Osteoblast (primary cell): Measurements from ENCODE around the gene ADGRG6. TPM values are rescaled to one million over a fixed set of nuclear protein-coding genes. Genes with fewer than 3 reads are reported as not detected.
A peak's percentile ranks its signal among the peaks of the same experiment; 100 is the strongest.

Experiments used
- DNase-seq: peaks from one replicate; pipeline ENCODE4 v3.0.0; 2011; ENCODE audit warnings: low spot score, mixed read lengths; ENCODE audit not compliant: insufficient read length; ENCODE audit errors: missing footprints
- H2AFZ ChIP-seq: 2 replicates; pipeline ENCODE4 v1.6.0; 2011; ENCODE audit warnings: mild to moderate bottlenecking, low read length
- H3K27ac ChIP-seq: 2 replicates; pipeline ENCODE4 v1.5.1; 2011; ENCODE audit warnings: mild to moderate bottlenecking, low read depth, low read length, moderate library complexity
- H3K27me3 ChIP-seq: 2 replicates; pipeline ENCODE4 v1.6.0; 2012; ENCODE audit warnings: mild to moderate bottlenecking, control low read depth, inconsistent platforms, low read length, moderate library complexity; ENCODE audit not compliant: insufficient read depth
- H3K36me3 ChIP-seq: 2 replicates; pipeline ENCODE4 v1.5.1; 2011; ENCODE audit warnings: mild to moderate bottlenecking, low read length, control low read depth, moderate library complexity; ENCODE audit not compliant: insufficient read depth
- H3K4me1 ChIP-seq: 2 replicates; pipeline ENCODE4 v1.5.1; 2011; ENCODE audit warnings: mild to moderate bottlenecking, low read length, control low read depth, moderate library complexity; ENCODE audit not compliant: insufficient read depth
- H3K4me2 ChIP-seq: 2 replicates; pipeline ENCODE4 v1.6.0; 2011; ENCODE audit warnings: mild to moderate bottlenecking, low read length; ENCODE audit not compliant: insufficient read depth
- H3K4me3 ChIP-seq: fragments of 200-600 bp; sonication (generic); 3 replicates; pipeline ENCODE4 v1.5.1; 2012; ENCODE audit warnings: mild to moderate bottlenecking, low read length, inconsistent platforms; ENCODE audit not compliant: insufficient read depth
- H3K79me2 ChIP-seq: 2 replicates; pipeline ENCODE4 v1.6.0; 2012; ENCODE audit warnings: mild to moderate bottlenecking, low read length, control low read depth, inconsistent platforms; ENCODE audit not compliant: insufficient read depth
- H3K9me3 ChIP-seq: 2 replicates; pipeline ENCODE4 v1.5.1; 2011; ENCODE audit warnings: low read depth, low read length, control low read depth
- H4K20me1 ChIP-seq: 2 replicates; pipeline ENCODE4 v1.6.0; 2012; ENCODE audit warnings: mild to moderate bottlenecking, low read length, control low read depth; ENCODE audit not compliant: insufficient read depth
- CTCF ChIP-seq: IDR thresholded peaks from 2 replicates; pipeline ENCODE4 v1.5.1; 2011; ENCODE audit warnings: mild to moderate bottlenecking, low read depth, low read length, moderate library complexity; ENCODE audit errors: extremely low read depth
- total RNA-seq: library from RNA; depleted of rRNA; stranded (reverse); fragments of >200 nt; gene quantifications from 2 replicates; pipeline ENCODE4 v1.2.3, GENCODE V29; 2012

The ADGRG6 gene
- total RNA-seq, 1 donor, result 0.36 TPM

GRCh38 chr6:142355520-142356174 lies 53.8 kb downstream of the ADGRG6 start:
- H2AFZ ChIP-seq, result no peak overlapping the region
- no peak for DNase-seq
- no peaks in the 10 kb centered on the region for H4K20me1 ChIP-seq
- H3K4me3 ChIP-seq, result no peak overlapping the region
- H3K4me1 ChIP-seq, result no peaks in the 10 kb centered on the region
- no peak overlapping the region for H3K27ac ChIP-seq
- no peak overlapping the region for H3K4me2 ChIP-seq
- TF ChIP-seq CTCF, result no peak
- no peaks in the 10 kb centered on the region for H3K27me3 ChIP-seq
- no peaks in the 10 kb centered on the region for H3K79me2 ChIP-seq
- H3K9me3 ChIP-seq, result no peaks in the 10 kb centered on the region
- H3K36me3 ChIP-seq, result no peaks in the 10 kb centered on the region

- Histone ChIP-seq H3K27me3 (no peaks in the 10 kb centered on the region), H3K4me3 (no peak overlapping the region), H2AFZ (no peak overlapping the region), H3K4me2 (peak overlapping the region; percentile 9), H3K9me3 (no peaks in the 10 kb centered on the region), H3K36me3 (no peaks in the 10 kb centered on the region), H3K27ac (no peak overlapping the region), H4K20me1 (no peaks in the 10 kb centered on the region), H3K79me2 (no peaks in the 10 kb centered on the region), H3K4me1 (peaks cover 5% of the 10 kb centered on the region)
- no peak for TF ChIP-seq CTCF
- no peak for DNase-seq
These were observed 54.5 kb downstream of the ADGRG6 start for GRCh38 chr6:142356201-142356883.

- H3K4me1 ChIP-seq, result peaks cover 8% of the 10 kb centered on the region
- H3K36me3 ChIP-seq, result no peaks in the 10 kb centered on the region
- no peak for DNase-seq
- no peaks in the 10 kb centered on the region for H3K9me3 ChIP-seq
- H3K27ac ChIP-seq, result no peak overlapping the region
- H2AFZ ChIP-seq, result no peak overlapping the region
- TF ChIP-seq CTCF, result no peak
- H4K20me1 ChIP-seq, result no peaks in the 10 kb centered on the region
- H3K27me3 ChIP-seq, result no peaks in the 10 kb centered on the region
- H3K4me2 ChIP-seq, result peak overlapping the region; percentile 9
- H3K4me3 ChIP-seq, result no peak overlapping the region
- no peaks in the 10 kb centered on the region for H3K79me2 ChIP-seq
These were observed 55.0 kb downstream of the ADGRG6 start for GRCh38 chr6:142356884-142357225.

- TF ChIP-seq CTCF, result no peak
- Histone ChIP-seq H3K4me1 (peaks cover 11% of the 10 kb centered on the region), H3K9me3 (no peaks in the 10 kb centered on the region), H3K4me3 (no peak overlapping the region), H3K27me3 (no peaks in the 10 kb centered on the region), H3K36me3 (no peaks in the 10 kb centered on the region), H3K4me2 (no peak overlapping the region), H4K20me1 (no peaks in the 10 kb centered on the region), H3K79me2 (no peaks in the 10 kb centered on the region), H2AFZ (peak overlapping the region; percentile 12), H3K27ac (no peak overlapping the region)
- no peak for DNase-seq
These were observed 56.1 kb downstream of the ADGRG6 start for GRCh38 chr6:142357879-142358278.
